GM10847 (cell line): Measurements from ENCODE around the gene ARHGAP5.

Experiments
- POLR2A ChIP-seq: IDR thresholded peaks from 2 replicates; pipeline ENCODE4 v1.6.1; 2011; ENCODE audit not compliant: insufficient read length; ENCODE audit errors: extremely low read depth

Gene ARHGAP5, protein sequence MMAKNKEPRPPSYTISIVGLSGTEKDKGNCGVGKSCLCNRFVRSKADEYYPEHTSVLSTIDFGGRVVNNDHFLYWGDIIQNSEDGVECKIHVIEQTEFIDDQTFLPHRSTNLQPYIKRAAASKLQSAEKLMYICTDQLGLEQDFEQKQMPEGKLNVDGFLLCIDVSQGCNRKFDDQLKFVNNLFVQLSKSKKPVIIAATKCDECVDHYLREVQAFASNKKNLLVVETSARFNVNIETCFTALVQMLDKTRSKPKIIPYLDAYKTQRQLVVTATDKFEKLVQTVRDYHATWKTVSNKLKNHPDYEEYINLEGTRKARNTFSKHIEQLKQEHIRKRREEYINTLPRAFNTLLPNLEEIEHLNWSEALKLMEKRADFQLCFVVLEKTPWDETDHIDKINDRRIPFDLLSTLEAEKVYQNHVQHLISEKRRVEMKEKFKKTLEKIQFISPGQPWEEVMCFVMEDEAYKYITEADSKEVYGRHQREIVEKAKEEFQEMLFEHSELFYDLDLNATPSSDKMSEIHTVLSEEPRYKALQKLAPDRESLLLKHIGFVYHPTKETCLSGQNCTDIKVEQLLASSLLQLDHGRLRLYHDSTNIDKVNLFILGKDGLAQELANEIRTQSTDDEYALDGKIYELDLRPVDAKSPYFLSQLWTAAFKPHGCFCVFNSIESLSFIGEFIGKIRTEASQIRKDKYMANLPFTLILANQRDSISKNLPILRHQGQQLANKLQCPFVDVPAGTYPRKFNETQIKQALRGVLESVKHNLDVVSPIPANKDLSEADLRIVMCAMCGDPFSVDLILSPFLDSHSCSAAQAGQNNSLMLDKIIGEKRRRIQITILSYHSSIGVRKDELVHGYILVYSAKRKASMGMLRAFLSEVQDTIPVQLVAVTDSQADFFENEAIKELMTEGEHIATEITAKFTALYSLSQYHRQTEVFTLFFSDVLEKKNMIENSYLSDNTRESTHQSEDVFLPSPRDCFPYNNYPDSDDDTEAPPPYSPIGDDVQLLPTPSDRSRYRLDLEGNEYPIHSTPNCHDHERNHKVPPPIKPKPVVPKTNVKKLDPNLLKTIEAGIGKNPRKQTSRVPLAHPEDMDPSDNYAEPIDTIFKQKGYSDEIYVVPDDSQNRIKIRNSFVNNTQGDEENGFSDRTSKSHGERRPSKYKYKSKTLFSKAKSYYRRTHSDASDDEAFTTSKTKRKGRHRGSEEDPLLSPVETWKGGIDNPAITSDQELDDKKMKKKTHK (N-terminal part only)

DNA sequence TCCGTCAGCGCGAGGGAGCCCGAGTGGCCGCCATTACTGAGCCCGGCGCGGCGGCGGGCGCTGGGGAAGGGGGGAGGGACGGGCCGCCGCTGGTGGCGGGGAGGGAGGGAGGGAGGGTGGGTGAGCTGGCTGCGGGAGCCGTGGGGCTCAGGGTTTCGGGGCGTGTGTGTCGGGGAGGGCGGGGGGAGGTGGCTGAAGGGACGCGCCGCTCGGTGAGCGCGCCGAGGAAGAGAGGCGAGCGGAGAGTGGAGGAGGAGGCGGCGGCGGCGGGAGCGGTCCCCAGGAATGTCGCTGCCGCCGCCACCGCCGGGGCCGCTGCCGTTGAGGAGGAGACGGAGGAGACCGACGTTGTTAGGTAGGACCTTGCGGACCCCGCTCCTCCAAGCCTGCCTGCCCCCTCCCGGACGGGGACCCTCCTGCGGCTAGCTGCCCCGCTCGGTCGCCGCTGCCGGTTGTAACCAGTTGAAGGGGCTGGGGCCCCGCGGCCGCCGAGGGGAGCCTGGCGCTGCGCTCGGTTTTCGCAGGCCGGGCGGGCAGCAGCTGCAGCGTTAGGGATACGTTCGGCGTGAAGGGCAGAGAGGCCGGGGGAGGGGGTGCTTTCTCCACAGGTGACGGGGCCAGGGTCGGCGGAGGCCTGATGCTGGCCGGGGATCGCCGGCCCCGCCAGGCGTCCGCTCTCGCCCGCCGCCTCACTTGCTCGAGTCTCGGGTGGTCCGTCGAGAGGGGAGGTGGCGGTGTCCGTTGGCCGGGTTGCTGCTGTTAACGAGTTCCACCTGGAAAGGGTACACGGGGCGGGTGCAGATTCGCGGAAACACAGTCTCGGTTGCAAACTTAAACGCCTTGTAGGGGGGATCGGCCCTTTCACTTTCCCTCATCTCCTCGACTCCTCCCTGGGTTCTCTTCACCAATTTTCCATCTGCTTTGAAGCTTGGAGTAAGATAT is at the start of gene ARHGAP5:
Gene ARHGAP5 (plus strand): TSS at position 224 of the 942 bp plus-strand sequence. CDS start 13,366 bp downstream, outside the sequence.
- peak; percentile 24 for TF ChIP-seq POLR2A

DNA sequence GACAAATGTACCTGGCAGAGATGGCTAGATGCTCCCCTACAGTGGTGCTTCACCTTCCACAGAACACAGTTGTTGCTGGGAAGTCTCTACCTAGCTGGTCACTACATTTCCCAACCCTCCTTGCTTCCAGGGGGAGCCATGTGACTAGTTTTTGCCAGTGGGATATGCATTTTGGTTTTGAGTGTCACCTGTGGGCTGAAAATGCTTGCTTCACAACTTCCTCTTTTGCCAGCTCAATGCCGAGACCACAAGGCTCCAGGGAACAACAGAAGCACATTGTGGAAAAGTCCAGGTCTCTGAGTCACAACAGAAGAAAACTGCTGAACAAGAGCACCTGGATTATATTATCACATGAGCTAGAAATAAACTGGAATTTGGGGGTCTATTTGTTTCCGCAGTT is 48.5 kb upstream of the ARHGAP5 start:
- no peak for TF ChIP-seq POLR2A

DNA sequence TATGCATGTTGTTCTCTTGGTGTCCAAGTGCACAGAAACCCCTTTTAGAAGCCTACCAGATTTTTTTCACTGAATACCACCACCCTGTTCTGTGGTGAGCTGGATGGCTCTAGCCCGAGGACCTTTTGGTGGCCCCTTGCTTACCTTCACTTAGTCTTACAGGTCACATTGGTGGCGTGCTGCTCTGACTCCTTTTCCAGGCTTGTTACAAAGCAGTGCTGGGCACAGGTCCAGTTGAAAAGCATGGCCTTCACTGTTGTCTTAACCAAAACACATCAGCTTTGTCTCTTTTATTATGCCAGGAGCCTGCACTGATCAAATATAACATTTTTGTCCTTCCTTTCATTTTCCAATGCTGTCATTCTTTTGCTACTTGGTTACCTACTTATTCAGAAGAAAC is 43.6 kb upstream of the ARHGAP5 start:
- TF ChIP-seq POLR2A = no peak

DNA sequence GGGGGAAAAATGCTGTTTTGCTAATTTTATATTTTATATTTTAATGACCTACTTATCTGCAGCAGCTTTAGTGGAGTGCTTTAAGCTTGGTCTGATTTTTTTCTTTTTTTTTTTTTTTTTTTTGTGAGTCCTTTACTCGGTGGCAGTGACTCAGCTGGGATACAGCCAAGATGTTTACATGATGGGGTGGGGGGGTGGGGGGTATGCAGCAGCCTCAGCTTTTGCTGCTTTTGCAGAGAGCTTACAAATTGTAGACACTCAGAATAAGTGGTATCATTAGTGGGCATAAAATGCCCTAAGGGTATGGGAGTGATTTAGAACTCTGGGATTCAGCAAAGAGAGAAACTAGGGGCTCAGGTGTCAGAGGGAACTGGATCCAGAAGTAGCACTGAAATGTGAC is 38.2 kb upstream of the ARHGAP5 start:
- no peak for TF ChIP-seq POLR2A

DNA sequence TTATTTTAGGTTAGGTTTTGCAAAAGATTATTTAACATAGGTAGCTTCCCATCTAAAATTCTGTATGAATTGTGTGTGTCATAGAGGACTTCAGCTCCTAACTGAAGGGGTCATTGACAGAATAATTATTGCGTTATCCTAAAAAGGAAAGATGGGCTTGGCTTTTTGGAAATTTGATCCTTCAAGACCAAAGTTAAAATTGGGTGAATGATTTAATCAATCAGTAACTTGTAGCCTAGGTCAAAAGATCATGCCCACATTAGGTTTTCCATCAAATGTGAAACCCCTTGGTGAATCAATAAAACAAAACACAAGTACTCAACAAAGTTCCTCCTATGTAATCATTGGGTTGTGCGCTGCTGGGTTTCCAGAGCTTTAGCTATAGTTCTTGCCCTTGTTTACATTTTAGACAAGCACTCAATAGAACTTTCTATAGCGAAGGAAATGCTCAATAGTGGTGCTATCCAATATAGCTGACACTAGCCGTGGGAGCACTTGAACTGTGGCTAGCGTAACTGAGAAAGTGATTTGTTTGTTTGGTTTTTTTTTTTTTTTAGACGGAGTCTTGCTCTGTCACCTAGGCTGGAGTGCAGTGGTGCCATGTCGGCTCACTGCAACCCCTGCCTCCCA is 37.6 kb upstream of the ARHGAP5 start:
- no peak for TF ChIP-seq POLR2A

DNA sequence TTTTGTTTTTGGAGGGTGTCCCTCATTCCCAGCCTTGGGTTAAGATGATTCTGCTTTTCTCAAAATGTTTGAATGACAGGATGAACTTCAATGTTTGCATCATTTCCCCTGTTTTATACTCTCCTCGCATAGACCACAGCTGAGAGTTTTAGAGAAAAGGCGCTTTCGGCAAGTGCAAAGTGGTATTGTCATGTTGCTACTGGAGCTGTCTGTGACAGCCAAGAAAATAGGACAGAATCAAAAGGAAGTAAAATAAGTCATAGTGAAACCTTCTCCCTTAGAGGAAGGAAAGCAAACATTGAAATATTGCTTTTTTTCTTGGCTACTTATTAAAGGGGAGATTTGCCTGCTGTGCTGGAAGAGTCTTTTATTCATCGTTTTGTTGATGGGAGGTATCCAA is 33.5 kb upstream of the ARHGAP5 start:
- TF ChIP-seq POLR2A = no peak

DNA sequence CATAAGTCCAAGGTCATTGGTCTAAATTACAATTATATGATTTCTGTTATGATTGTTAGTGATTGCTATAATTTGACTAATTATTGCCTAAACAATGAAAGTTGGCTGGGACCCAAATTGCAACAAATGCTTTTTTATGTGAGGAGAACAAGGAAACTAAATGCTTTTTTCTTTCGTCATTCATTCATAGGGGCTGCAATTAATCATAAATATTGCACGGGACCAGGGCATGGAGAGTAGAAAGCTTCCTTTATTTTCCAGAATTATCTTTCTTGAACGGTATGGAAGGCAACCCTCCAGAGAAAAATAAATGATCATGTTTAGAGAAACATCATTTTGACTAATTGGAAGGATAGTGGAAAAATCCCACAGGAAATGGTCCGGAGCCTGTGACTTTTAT is 32.6 kb upstream of the ARHGAP5 start:
- TF ChIP-seq POLR2A = no peak

DNA sequence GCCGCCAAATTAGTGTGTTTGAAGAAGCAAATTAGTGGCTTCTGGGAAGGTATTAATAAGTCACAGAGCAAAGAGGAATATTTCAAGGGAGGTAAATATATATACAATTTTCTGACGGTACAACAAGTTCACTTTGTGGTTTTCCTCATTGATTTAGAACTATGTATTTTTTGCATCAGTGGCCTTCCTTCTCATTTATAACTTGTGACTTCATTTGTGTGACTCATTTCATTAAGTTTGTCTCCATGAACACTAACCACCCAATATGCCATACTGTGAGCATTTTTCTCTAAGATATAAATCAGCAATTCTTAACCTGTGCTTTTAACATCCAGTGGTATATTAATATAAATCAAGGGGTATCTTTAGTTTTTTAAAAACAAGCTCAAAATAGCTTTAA is 29.3 kb upstream of the ARHGAP5 start:
- TF ChIP-seq POLR2A = no peak

DNA sequence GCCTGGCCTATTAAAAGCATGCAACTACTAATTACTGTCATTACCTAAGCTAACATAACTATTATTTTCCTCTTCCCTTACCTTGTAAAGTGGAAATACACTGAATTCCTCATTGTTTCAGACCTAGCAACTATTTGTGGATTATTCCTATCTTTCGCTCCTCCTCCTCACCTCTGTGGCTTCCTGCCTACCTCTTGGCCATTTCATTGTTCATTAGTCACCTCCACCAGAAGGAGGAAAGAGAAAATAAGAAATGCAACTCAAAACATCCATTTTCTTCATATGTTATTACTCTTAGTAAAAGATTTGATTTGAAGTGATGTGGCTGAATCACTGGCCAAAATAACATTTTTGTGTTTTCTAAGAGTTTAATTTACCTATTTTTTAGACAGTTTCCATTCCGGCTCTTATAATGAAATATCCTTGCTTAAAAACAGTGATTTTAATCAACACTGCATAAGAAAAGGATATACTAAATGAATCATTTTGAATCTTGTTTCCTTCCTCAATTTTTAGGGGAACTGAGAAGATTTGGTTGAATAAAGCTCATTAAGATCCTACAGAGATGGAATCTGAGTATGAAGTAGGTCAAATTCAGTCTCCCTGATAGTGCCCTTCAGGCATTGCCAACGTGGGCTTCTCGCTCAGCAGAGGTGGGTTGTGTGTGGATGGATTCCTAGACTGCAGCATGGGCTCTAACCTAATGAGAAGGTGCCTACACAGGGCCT is 27.6 kb upstream of the ARHGAP5 start:
- no peak for TF ChIP-seq POLR2A

DNA sequence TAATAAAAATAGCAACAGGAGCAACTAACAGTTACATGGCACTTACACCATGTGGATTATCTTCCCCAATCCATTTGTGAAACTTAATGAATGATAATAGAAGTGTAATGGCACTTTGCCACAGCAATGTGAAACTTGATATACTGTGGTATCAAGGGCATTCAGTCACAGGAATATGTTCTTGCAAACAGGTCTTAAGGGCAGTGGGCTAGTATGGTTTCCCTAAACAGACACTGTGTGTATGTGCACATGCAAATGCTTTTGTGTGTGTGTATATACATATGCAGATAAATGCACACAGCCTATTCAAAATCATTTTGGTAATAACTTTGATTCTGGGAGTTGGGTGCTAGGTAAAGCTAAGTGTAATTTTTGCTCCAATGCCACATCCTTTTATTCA is 26.2 kb upstream of the ARHGAP5 start:
- TF ChIP-seq POLR2A = no peak

DNA sequence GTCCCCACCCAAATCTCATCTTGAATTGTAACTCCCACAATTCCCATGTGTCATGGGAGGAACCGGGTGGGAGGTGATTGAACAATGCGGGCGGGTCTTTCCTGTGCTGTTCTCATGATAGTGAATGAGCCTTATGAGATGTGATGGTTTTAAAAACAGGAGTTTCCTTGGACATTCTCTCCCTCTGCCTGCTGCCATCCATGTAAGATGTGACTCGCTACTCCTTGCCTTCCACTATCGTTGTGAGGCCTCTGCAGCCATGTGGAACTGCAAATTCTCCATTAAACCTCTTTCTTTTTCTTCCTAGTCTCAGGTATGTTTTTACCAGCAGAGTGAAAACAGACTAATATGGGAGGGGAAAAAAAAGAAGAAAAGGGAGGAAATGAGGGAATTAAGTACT is 22.6 kb upstream of the ARHGAP5 start:
- TF ChIP-seq POLR2A = no peak

DNA sequence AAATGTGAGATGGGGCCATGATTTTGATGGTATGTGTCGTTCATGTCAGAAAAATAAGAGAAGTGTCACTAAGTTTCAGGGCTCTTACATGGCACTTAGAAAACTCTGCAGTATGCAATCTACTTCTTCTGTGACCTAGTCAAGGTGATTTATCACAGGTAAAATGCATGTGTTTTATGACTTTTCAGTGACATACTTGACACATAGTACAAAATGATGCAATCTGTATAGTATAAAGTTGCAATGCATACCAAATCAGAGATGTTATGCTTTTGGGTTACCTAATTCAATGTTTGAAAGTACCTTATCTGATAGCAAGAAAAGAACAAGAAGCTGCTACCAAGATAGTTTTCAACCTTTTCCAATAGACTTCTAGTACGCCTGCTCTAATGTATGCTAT is 21.9 kb upstream of the ARHGAP5 start:
- no peak for TF ChIP-seq POLR2A

DNA sequence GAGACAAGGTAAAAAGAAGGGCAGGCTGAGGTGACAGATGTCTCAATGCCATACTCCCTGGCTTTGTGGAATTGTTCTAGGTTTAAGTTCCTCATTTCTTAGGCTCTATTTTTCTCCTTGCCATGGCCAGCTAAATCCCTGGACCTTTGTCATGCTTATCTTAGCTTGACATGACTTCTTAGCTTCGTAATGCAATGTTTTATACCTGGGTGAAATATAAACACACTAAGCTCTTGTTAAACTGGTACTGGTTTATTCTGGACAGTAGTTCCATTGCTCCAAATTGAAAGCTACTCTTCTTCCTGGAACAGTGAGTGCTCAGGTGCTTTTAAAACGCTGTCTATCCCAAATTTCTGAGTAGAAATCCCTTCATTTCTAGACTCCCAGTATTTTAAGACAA is 17.4 kb upstream of the ARHGAP5 start:
- no peak for TF ChIP-seq POLR2A
